Mesenchymal stem cell (in vitro differentiated cells and primary cell): Measurements from ENCODE around the gene TMEFF2.

Source experiments
- DNase-seq: peaks from one replicate; pipeline ENCODE4 v3.0.0-alpha.2; 2013
- H2AFZ ChIP-seq: one replicate; pipeline ENCODE4 v1.6.1; 2013; ENCODE audit warnings: low read depth, mild to moderate bottlenecking, control low read depth, inconsistent platforms, low read length, moderate library complexity
- H2AK5ac ChIP-seq: 2 replicates; pipeline ENCODE4 v1.6.1; 2013; ENCODE audit warnings: low read length, moderate library complexity, mild to moderate bottlenecking, inconsistent platforms; ENCODE audit not compliant: severe bottlenecking
- H2BK120ac ChIP-seq: one replicate; pipeline ENCODE4 v1.6.1; 2013; ENCODE audit warnings: low read depth, mild to moderate bottlenecking, inconsistent platforms, low read length, moderate library complexity
- H2BK12ac ChIP-seq, 2 experiments: one replicate each; pipeline ENCODE4 v1.6.1; 2013; ENCODE audit warnings: inconsistent platforms in 2 of 2, low read length in 2 of 2, mild to moderate bottlenecking in 2 of 2, moderate library complexity in 2 of 2, control low read depth in 1 of 2
- H2BK15ac ChIP-seq: one replicate; pipeline ENCODE4 v1.6.1; 2013; ENCODE audit warnings: mild to moderate bottlenecking, low read depth, inconsistent platforms; ENCODE audit not compliant: poor library complexity, severe bottlenecking
- H2BK5ac ChIP-seq: 2 replicates; pipeline ENCODE4 v1.6.1; 2013; ENCODE audit warnings: low read depth, mild to moderate bottlenecking, low read length, control low read depth, inconsistent platforms; ENCODE audit not compliant: poor library complexity, severe bottlenecking
- H3K14ac ChIP-seq, 2 experiments: one replicate each; pipeline ENCODE4 v1.6.1; 2013; ENCODE audit warnings: inconsistent platforms in 2 of 2, low read length in 2 of 2, control low read depth in 1 of 2, mild to moderate bottlenecking in 1 of 2, moderate library complexity in 1 of 2
- H3K18ac ChIP-seq, 2 experiments: one replicate each; pipeline ENCODE4 v1.6.1; 2013; ENCODE audit warnings: inconsistent platforms in 2 of 2, low read length in 2 of 2, control low read depth in 1 of 2, low read depth in 1 of 2, mild to moderate bottlenecking in 1 of 2
- H3K23ac ChIP-seq, 2 experiments: one replicate each; pipeline ENCODE4 v1.6.1; 2013; ENCODE audit warnings: inconsistent platforms in 2 of 2, low read length in 2 of 2, mild to moderate bottlenecking in 2 of 2, moderate library complexity in 2 of 2, control low read depth in 1 of 2
- H3K27ac ChIP-seq: 2 replicates; pipeline ENCODE4 v1.5.1; 2013; ENCODE audit warnings: mild to moderate bottlenecking, moderate library complexity, low read length, control low read depth, inconsistent platforms; ENCODE audit not compliant: poor library complexity, severe bottlenecking
- H3K27me3 ChIP-seq, 2 experiments: 2 replicates each; pipeline versions ENCODE4 v1.6.1 to v1.7.0; 2013; ENCODE audit warnings: low read length in 2 of 2, mild to moderate bottlenecking in 2 of 2, moderate library complexity in 2 of 2, control low read depth in 1 of 2, inconsistent platforms in 1 of 2; ENCODE audit not compliant: control insufficient read depth in 1 of 2, insufficient read depth in 1 of 2
- H3K36me3 ChIP-seq, 2 experiments: 2 replicates each; pipeline versions ENCODE4 v1.6.1 to v1.7.0; 2013; ENCODE audit warnings: low read length in 2 of 2, control low read depth in 1 of 2, inconsistent platforms in 1 of 2, low read depth in 1 of 2, mild to moderate bottlenecking in 1 of 2; ENCODE audit not compliant: insufficient read depth in 2 of 2, control insufficient read depth in 1 of 2
- H3K4ac ChIP-seq, 2 experiments: one replicate each; pipeline ENCODE4 v1.6.1; 2013; ENCODE audit warnings: inconsistent platforms in 2 of 2, low read length in 2 of 2, mild to moderate bottlenecking in 2 of 2, moderate library complexity in 2 of 2, control low read depth in 1 of 2, low read depth in 1 of 2
- H3K4me1 ChIP-seq: 2 replicates; pipeline ENCODE4 v1.6.1; 2013; ENCODE audit warnings: low read depth, low read length, control low read depth; ENCODE audit not compliant: control insufficient read depth, insufficient read depth
- H3K4me2 ChIP-seq: 2 replicates; pipeline ENCODE4 v1.6.1; 2013; ENCODE audit warnings: low read length, mild to moderate bottlenecking, inconsistent platforms; ENCODE audit not compliant: poor library complexity, severe bottlenecking
- H3K4me3 ChIP-seq, 2 experiments: 2 replicates each; pipeline versions ENCODE4 v1.5.1 to v1.7.0; 2013; ENCODE audit warnings: low read length in 2 of 2, mild to moderate bottlenecking in 2 of 2, control low read depth in 1 of 2, low read depth in 1 of 2; ENCODE audit not compliant: insufficient read depth in 1 of 2
- H3K79me1 ChIP-seq: replicated peaks from 2 replicates; pipeline ENCODE4 v1.6.1; 2013; ENCODE audit warnings: mild to moderate bottlenecking, control low read depth, low read length, inconsistent platforms; ENCODE audit not compliant: poor library complexity, severe bottlenecking
- H3K9ac ChIP-seq: 2 replicates; pipeline ENCODE4 v1.7.0; 2013; ENCODE audit warnings: mild to moderate bottlenecking, low read length, moderate library complexity
- H3K9me3 ChIP-seq: 2 replicates; pipeline ENCODE4 v1.7.0; 2013; ENCODE audit warnings: mild to moderate bottlenecking, low read length; ENCODE audit not compliant: control insufficient read depth
- H4K8ac ChIP-seq: one replicate; pipeline ENCODE4 v1.6.1; 2013; ENCODE audit warnings: inconsistent platforms, mild to moderate bottlenecking, low read length, moderate library complexity
- H4K91ac ChIP-seq: one replicate; pipeline ENCODE4 v1.6.1; 2013; ENCODE audit warnings: mild to moderate bottlenecking, low read length, inconsistent platforms
- WGBS: methylation state at CpG from one replicate; pipeline ENCODE4 v1.1.7; 2013; ENCODE audit warnings: mixed read lengths; 5-methylcytosine and 5-hydroxymethylcytosine counted together

The TMEFF2 gene

GRCh38 chr2:191908874-191909273 lies 285.9 kb downstream of the TMEFF2 start:
- Histone ChIP-seq H3K18ac (no peak overlapping the region), H3K23ac (no peak overlapping the region), H2AK5ac (no peak overlapping the region), H2BK120ac (no peak overlapping the region), H3K4me2 (no peak overlapping the region), H3K4ac (no peak overlapping the region), H2AFZ (no peak overlapping the region), H3K36me3 (no peaks in the 10 kb centered on the region), H4K91ac (no peak overlapping the region), H3K9me3 (no peaks in the 10 kb centered on the region), H2BK15ac (no peak overlapping the region), H2BK12ac (no peak overlapping the region), H4K8ac (no peak overlapping the region), H3K4me3 (no peak overlapping the region), H3K27ac (no peak overlapping the region), H3K9ac (no peak overlapping the region), H3K27me3 (no peaks in the 10 kb centered on the region), H3K4me1 (no peaks in the 10 kb centered on the region), H2BK5ac (no peak overlapping the region), H3K79me1 (no peaks in the 10 kb centered on the region), H3K14ac (no peak overlapping the region)
- DNase-seq = no peak

DNA sequence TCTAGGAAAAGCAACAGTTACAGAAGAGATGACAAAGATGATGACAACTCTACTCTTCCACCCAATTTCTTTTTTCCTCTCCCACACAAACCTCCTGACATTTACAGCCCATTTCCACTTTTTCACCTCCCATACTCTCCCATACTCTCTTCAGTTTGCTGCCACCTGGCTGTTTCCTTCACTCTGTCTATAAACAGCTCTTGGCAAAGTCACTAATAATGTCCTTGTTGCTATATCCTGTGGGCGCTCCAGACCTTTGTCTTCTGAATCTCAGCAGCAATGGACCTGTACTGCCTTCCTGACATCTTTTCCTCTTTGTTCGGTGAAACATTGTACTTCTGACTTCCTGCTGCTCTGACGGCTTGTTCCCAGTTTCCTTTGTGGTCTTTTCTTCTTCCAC lies 287.2 kb downstream of the TMEFF2 start:
- Histone ChIP-seq H3K4me1 (no peaks in the 10 kb centered on the region), H3K27ac (no peak overlapping the region), H4K91ac (no peak overlapping the region), H3K27me3 (no peaks in the 10 kb centered on the region), H2AK5ac (no peak overlapping the region), H3K23ac (no peak overlapping the region), H2BK15ac (no peak overlapping the region), H2BK120ac (no peak overlapping the region), H3K36me3 (no peaks in the 10 kb centered on the region), H3K4me3 (no peak overlapping the region), H3K4ac (no peak overlapping the region), H3K79me1 (no peaks in the 10 kb centered on the region), H3K18ac (no peak overlapping the region), H4K8ac (no peak overlapping the region), H3K9ac (no peak overlapping the region), H3K4me2 (peak overlapping the region; percentile 17), H2BK5ac (no peak overlapping the region), H3K9me3 (no peaks in the 10 kb centered on the region), H2AFZ (no peak overlapping the region), H3K14ac (no peak overlapping the region), H2BK12ac (no peak overlapping the region)
- DNase-seq = no peak
- 96% methylated on average over 3 of the region's 3 CpGs for WGBS

DNA sequence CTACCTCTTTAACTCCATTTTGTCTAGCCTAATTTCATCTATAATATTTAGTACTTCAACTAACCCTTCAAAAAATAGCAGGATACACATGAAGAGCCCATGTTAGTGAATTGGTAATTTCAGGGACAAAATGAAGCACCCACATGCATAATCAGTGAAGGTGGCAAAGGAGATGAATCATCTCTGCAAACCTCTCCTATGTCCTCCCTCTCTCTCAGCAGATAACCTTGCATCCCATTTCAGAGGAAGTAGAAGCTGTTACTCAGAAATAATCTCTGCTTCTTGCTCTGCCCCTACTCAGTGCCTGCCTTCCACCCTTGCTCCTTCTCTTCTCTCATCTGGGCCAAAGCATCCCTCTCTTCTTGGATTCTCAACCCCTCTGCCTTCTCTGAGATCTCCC lies 287.6 kb downstream of the TMEFF2 start:
- no peak overlapping the region for H2BK15ac ChIP-seq
- H4K8ac ChIP-seq = no peak overlapping the region
- H3K79me1 ChIP-seq = no peaks in the 10 kb centered on the region
- H3K18ac ChIP-seq = no peak overlapping the region
- H4K91ac ChIP-seq = no peak overlapping the region
- no peak overlapping the region for H2BK12ac ChIP-seq
- H3K9ac ChIP-seq = no peak overlapping the region
- no peak overlapping the region for H3K23ac ChIP-seq
- no peak overlapping the region for H3K14ac ChIP-seq
- no peak overlapping the region for H3K27ac ChIP-seq
- no peaks in the 10 kb centered on the region for H3K36me3 ChIP-seq
- no peak overlapping the region for H3K4ac ChIP-seq
- no peak overlapping the region for H2AFZ ChIP-seq
- H2AK5ac ChIP-seq = no peak overlapping the region
- no peaks in the 10 kb centered on the region for H3K9me3 ChIP-seq
- no peak for DNase-seq
- H3K4me3 ChIP-seq = no peak overlapping the region
- no peak overlapping the region for H2BK5ac ChIP-seq
- no peaks in the 10 kb centered on the region for H3K27me3 ChIP-seq
- no peak overlapping the region for H2BK120ac ChIP-seq
- H3K4me2 ChIP-seq = no peak overlapping the region
- no peaks in the 10 kb centered on the region for H3K4me1 ChIP-seq

DNA sequence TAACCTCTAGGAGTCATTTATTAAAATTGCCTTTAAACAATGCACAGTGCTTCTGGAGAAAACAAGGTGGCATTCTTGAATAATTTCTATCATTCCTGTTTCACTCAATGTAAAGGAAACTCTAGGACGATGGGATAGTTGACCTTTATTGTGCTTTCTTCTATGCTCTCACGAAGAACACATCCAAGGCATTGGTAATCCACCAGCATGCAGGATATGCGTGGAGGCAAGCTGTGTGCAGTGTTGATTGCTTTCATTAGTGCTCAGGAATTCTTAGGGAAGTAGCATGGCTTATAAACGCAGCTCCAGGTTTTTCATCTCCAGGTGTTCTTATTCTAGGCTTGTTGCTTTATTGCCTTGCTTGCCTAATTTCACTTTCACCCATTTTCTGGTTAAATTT lies 289.4 kb downstream of the TMEFF2 start:
- H2BK120ac ChIP-seq = no peak overlapping the region
- no peak overlapping the region for H4K8ac ChIP-seq
- H3K4me1 ChIP-seq = no peaks in the 10 kb centered on the region
- no peak for DNase-seq
- H2BK5ac ChIP-seq = no peak overlapping the region
- no peak overlapping the region for H2AK5ac ChIP-seq
- 80% methylated on average over 3 of the region's 4 CpGs for WGBS
- no peak overlapping the region for H2BK15ac ChIP-seq
- no peak overlapping the region for H3K9ac ChIP-seq
- no peaks in the 10 kb centered on the region for H3K36me3 ChIP-seq
- no peak overlapping the region for H4K91ac ChIP-seq
- H3K14ac ChIP-seq = no peak overlapping the region
- H3K4me3 ChIP-seq = no peak overlapping the region
- H2AFZ ChIP-seq = no peak overlapping the region
- no peak overlapping the region for H3K27ac ChIP-seq
- no peaks in the 10 kb centered on the region for H3K79me1 ChIP-seq
- no peaks in the 10 kb centered on the region for H3K9me3 ChIP-seq
- no peak overlapping the region for H3K18ac ChIP-seq
- H3K4me2 ChIP-seq = no peak overlapping the region
- no peak overlapping the region for H3K23ac ChIP-seq
- H3K4ac ChIP-seq = no peak overlapping the region
- H3K27me3 ChIP-seq = no peaks in the 10 kb centered on the region
- H2BK12ac ChIP-seq = no peak overlapping the region
